Lower lobe of right lung (tissue), 2 donors: Measurements from ENCODE around the gene ACADVL. TPM values are rescaled to one million over a fixed set of nuclear protein-coding genes. Genes with fewer than 3 reads are reported as not detected.

Experiments used
- ATAC-seq, 2 donors: fragments of 200-7000 bp; cut with Tn5 transposase; one replicate each; pipeline ENCODE4 v1.9.1; 2020 to 2022; ENCODE audit warnings: mild to moderate bottlenecking in 2 of 2, moderate library complexity in 2 of 2
- DNase-seq: peaks from one replicate; pipeline ENCODE4 v3.0.0-alpha.2; 2020
- H3K27ac ChIP-seq: fragments of 200-600 bp; one replicate; pipeline ENCODE4 v1.8.0; 2022
- H3K27me3 ChIP-seq: fragments of 200-600 bp; one replicate; pipeline ENCODE4 v1.8.0; 2022; ENCODE audit warnings: low read depth
- H3K36me3 ChIP-seq: fragments of 200-600 bp; one replicate; pipeline ENCODE4 v1.8.0; 2022; ENCODE audit warnings: mild to moderate bottlenecking
- H3K4me1 ChIP-seq: fragments of 200-600 bp; one replicate; pipeline ENCODE4 v1.8.0; 2022
- H3K4me3 ChIP-seq: fragments of 200-600 bp; one replicate; pipeline ENCODE4 v1.8.0; 2022; ENCODE audit warnings: mild to moderate bottlenecking
- H3K9me3 ChIP-seq: fragments of 200-600 bp; one replicate; pipeline ENCODE4 v1.8.0; 2022
- CTCF ChIP-seq: fragments of 200-600 bp; IDR thresholded peaks from one replicate; pipeline ENCODE4 v1.8.0; 2022; ENCODE audit warnings: antibody characterized with exemption, mild to moderate bottlenecking
- intact Hi-C: fragments of 100-400 bp; cut with DNase I; formaldehyde crosslinking; loops from one replicate; pipeline ENCODE4 v1.11.0; 2022
- total RNA-seq: library from RNA; stranded (reverse); fragmentation: NEBNext Ultra II Directional; extraction: Animal tissue kit (Norgen Biotek cat#: 25700); gene quantifications from one replicate; pipeline ENCODE4 v1.2.1, GENCODE V29; 2021
- donor health status: DM: no; HTN: yes; CAD: no; lungs with severe emphysema.

ACADVL gene
- total RNA-seq, 1 donor from 2014 or later: 576 TPM

GRCh38 chr17:7251661-7252175, 32.0 kb downstream of the ACADVL start, which contains the start of gene CTDNEP1:
Gene CTDNEP1, minus strand, starts transcription at chr17:7251734. Its CDS starts 438 bp downstream, at chr17:7251296.
- Histone ChIP-seq H3K9me3 (no peaks in the 10 kb centered on the region), H3K36me3 (peaks cover 35% of the 10 kb centered on the region), H3K4me1 (peaks cover 36% of the 10 kb centered on the region), H3K27ac (peak within 1 kb of the TSS; percentile 100), H3K4me3 (peak within 1 kb of the TSS; percentile 89), H3K27me3 (no peaks in the 10 kb centered on the region)
- no peak for TF ChIP-seq CTCF
- DNase-seq (peak; percentile 97), ATAC-seq (peak; percentile 95)
- intact Hi-C loops: no loop called here

GRCh38 chr17:7252176-7253043, 32.7 kb downstream of the ACADVL start, which contains the start of gene ELP5:
Gene ELP5, plus strand, starts transcription at chr17:7252215. Its CDS starts 336 bp downstream, at chr17:7252551.
- Histone ChIP-seq H3K36me3 (peaks cover 37% of the 10 kb centered on the region), H3K27me3 (no peaks in the 10 kb centered on the region), H3K27ac (peak within 1 kb of the TSS; percentile 100), H3K9me3 (no peaks in the 10 kb centered on the region), H3K4me1 (peaks cover 36% of the 10 kb centered on the region), H3K4me3 (peak within 1 kb of the TSS; percentile 89)
- DNase-seq (peak; percentile 97), ATAC-seq (peak; percentile 82 to 87)
- TF ChIP-seq CTCF: peak; percentile 24
- intact Hi-C loops: no loop called here

GRCh38 chr17:7253082-7253481, 33.3 kb downstream of the ACADVL start:
- no peak for DNase-seq
- Histone ChIP-seq H3K36me3 (peaks cover 44% of the 10 kb centered on the region), H3K27me3 (no peaks in the 10 kb centered on the region), H3K4me1 (peaks cover 36% of the 10 kb centered on the region), H3K9me3 (no peaks in the 10 kb centered on the region), H3K4me3 (peak overlapping the region; percentile 89), H3K27ac (peak overlapping the region; percentile 100)
- ATAC-seq: no peak
- intact Hi-C loops: no loop called here
- TF ChIP-seq CTCF: no peak

GRCh38 chr17:7254511-7254910, 34.8 kb downstream of the ACADVL start:
- no peak for TF ChIP-seq CTCF
- intact Hi-C loops: no loop called here
- H3K36me3 ChIP-seq: peaks cover 55% of the 10 kb centered on the region

GRCh38 chr17:7256766-7257456, 37.2 kb downstream of the ACADVL start:
- DNase-seq (no peak), ATAC-seq (no peak)
- Histone ChIP-seq H3K4me1 (peaks cover 40% of the 10 kb centered on the region), H3K27ac (no peak overlapping the region), H3K27me3 (peaks cover 9% of the 10 kb centered on the region), H3K9me3 (no peaks in the 10 kb centered on the region), H3K4me3 (no peak overlapping the region), H3K36me3 (peaks cover 55% of the 10 kb centered on the region)
- no peak for TF ChIP-seq CTCF
- intact Hi-C loops: no loop called here

More at GRCh38 chr17:7254511-7254910, 34.8 kb downstream of the ACADVL start:
- ATAC-seq: no peak
- H3K4me3 ChIP-seq: no peak overlapping the region
- no peak overlapping the region for H3K27ac ChIP-seq
- H3K9me3 ChIP-seq: no peaks in the 10 kb centered on the region
- H3K27me3 ChIP-seq: no peaks in the 10 kb centered on the region
- DNase-seq: no peak
- peaks cover 35% of the 10 kb centered on the region for H3K4me1 ChIP-seq
